ENCODE measurements around the gene ANKRD10.

- TF ChIP-seq, protein P1, sequence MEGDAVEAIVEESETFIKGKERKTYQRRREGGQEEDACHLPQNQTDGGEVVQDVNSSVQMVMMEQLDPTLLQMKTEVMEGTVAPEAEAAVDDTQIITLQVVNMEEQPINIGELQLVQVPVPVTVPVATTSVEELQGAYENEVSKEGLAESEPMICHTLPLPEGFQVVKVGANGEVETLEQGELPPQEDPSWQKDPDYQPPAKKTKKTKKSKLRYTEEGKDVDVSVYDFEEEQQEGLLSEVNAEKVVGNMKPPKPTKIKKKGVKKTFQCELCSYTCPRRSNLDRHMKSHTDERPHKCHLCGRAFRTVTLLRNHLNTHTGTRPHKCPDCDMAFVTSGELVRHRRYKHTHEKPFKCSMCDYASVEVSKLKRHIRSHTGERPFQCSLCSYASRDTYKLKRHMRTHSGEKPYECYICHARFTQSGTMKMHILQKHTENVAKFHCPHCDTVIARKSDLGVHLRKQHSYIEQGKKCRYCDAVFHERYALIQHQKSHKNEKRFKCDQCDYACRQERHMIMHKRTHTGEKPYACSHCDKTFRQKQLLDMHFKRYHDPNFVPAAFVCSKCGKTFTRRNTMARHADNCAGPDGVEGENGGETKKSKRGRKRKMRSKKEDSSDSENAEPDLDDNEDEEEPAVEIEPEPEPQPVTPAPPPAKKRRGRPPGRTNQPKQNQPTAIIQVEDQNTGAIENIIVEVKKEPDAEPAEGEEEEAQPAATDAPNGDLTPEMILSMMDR (IDR thresholded peaks at IDR 0.05; ENCODE audit: insufficient read depth, low read depth, low read length), result no peak
- no peak for TF ChIP-seq EZH2 (IDR thresholded peaks at IDR 0.05; ENCODE audit: insufficient read depth, low read length)
Measured at GRCh38 chr13:110886870-110887596, 27.8 kb downstream of the ANKRD10 start.
